IMR-90 (cell line): ENCODE data around the gene CD36. TPM values are rescaled to one million over a fixed set of nuclear protein-coding genes. Genes with fewer than 3 reads are reported as not detected.

Experiments
- ATAC-seq: fragments of 200-7000 bp; cut with Tn5 transposase; 2 replicates; pipeline ENCODE4 v1.9.1; 2020; ENCODE audit warnings: low read depth, mild to moderate bottlenecking, moderate library complexity
- BruUV-seq: library from RNA; stranded (reverse); fragments of 400-500 nt; replicated peaks from 2 replicates; lab custom pipeline; 2021; lab: Mats Ljungman, UMichigan
- CTCF ChIA-PET: fragments of 300-600 bp; formaldehyde crosslinking; extraction: SDS; loops from one replicate; lab custom pipeline; 2021; ENCODE audit warnings: antibody characterized with exemption; lab: Yijun Ruan, JAX
- POLR2A ChIA-PET: fragments of 300-600 bp; sonication (Branson Sonifier 250); formaldehyde crosslinking; loops from one replicate; lab custom pipeline; 2022; ENCODE audit warnings: antibody characterized with exemption; ENCODE audit not compliant: unreplicated experiment; lab: Charles Lee
- DNase-seq: peaks from one replicate; pipeline ENCODE4 v3.0.0; 2013
- H2AFZ ChIP-seq: replicated peaks from 2 replicates; pipeline ENCODE3; 2013; ENCODE audit warnings: low read length, mild to moderate bottlenecking; ENCODE audit not compliant: poor library complexity
- H2AK5ac ChIP-seq: 2 replicates; pipeline ENCODE4 v1.6.1; 2013; ENCODE audit warnings: low read depth, low read length, inconsistent platforms
- H2AK9ac ChIP-seq: replicated peaks from 2 replicates; pipeline ENCODE3; 2013; ENCODE audit warnings: mild to moderate bottlenecking, low read depth, low read length, moderate library complexity; ENCODE audit not compliant: poor library complexity
- H2BK120ac ChIP-seq: 2 replicates; pipeline ENCODE4 v1.6.1; 2013; ENCODE audit warnings: low read depth, low read length, inconsistent platforms
- H2BK15ac ChIP-seq: 3 replicates; pipeline ENCODE4 v1.6.1; 2013; ENCODE audit warnings: low read depth, low read length, inconsistent platforms
- H2BK20ac ChIP-seq: 2 replicates; pipeline ENCODE4 v1.6.1; 2013; ENCODE audit warnings: low read depth, mild to moderate bottlenecking, inconsistent platforms, low read length, moderate library complexity
- H2BK5ac ChIP-seq: 2 replicates; pipeline ENCODE4 v1.6.1; 2013; ENCODE audit warnings: mild to moderate bottlenecking, low read depth, low read length, inconsistent platforms; ENCODE audit not compliant: poor library complexity, severe bottlenecking
- H3K14ac ChIP-seq: replicated peaks from 2 replicates; pipeline ENCODE4 v1.6.1; 2013; ENCODE audit warnings: low read depth, low read length, inconsistent platforms
- H3K18ac ChIP-seq: 2 replicates; pipeline ENCODE4 v1.6.1; 2013; ENCODE audit warnings: low read depth, low read length, control low read depth
- H3K23ac ChIP-seq: 2 replicates; pipeline ENCODE4 v1.6.1; 2013; ENCODE audit warnings: low read depth, low read length, inconsistent platforms
- H3K27ac ChIP-seq: 2 replicates; pipeline ENCODE4 v1.5.1; 2013; ENCODE audit warnings: mild to moderate bottlenecking, control low read depth, low read length; ENCODE audit not compliant: insufficient read depth
- H3K27me3 ChIP-seq: 2 replicates; pipeline ENCODE4 v1.6.1; 2013; ENCODE audit warnings: low read length; ENCODE audit not compliant: control insufficient read depth, insufficient read depth
- H3K36me3 ChIP-seq: 2 replicates; pipeline ENCODE4 v1.6.1; 2013; ENCODE audit warnings: low read length, mixed read lengths; ENCODE audit not compliant: control insufficient read depth, insufficient read depth
- H3K4ac ChIP-seq: 2 replicates; pipeline ENCODE4 v1.6.1; 2013; ENCODE audit warnings: low read depth, low read length, inconsistent platforms
- H3K4me1 ChIP-seq: 2 replicates; pipeline ENCODE4 v1.6.1; 2013; ENCODE audit warnings: low read length, mixed read lengths; ENCODE audit not compliant: control insufficient read depth, insufficient read depth
- H3K4me2 ChIP-seq: 2 replicates; pipeline ENCODE4 v1.6.1; 2013; ENCODE audit warnings: low read depth, mild to moderate bottlenecking, control low read depth, low read length, moderate library complexity
- H3K4me3 ChIP-seq: 2 replicates; pipeline ENCODE4 v1.5.1; 2013; ENCODE audit warnings: low read depth, mild to moderate bottlenecking, control low read depth, low read length, moderate library complexity; ENCODE audit not compliant: insufficient read depth
- H3K56ac ChIP-seq: 2 replicates; pipeline ENCODE4 v1.6.1; 2013; ENCODE audit warnings: low read length, inconsistent platforms; ENCODE audit not compliant: insufficient read depth; ENCODE audit errors: extremely low read depth
- H3K79me1 ChIP-seq, 2 experiments: 2 replicates each; pipeline ENCODE4 v1.6.1; 2013; ENCODE audit warnings: low read length in 2 of 2, inconsistent platforms in 1 of 2, low read depth in 1 of 2
- H3K9ac ChIP-seq: 2 replicates; pipeline ENCODE4 v1.6.1; 2013; ENCODE audit warnings: low read depth, low read length, control low read depth
- H3K9me1 ChIP-seq: 2 replicates; pipeline ENCODE4 v1.6.1; 2013; ENCODE audit warnings: low read length, inconsistent platforms; ENCODE audit not compliant: insufficient read depth
- H3K9me3 ChIP-seq: 2 replicates; pipeline ENCODE4 v1.6.1; 2013; ENCODE audit warnings: low read length; ENCODE audit not compliant: control insufficient read depth, insufficient read depth
- H4K20me1 ChIP-seq: 2 replicates; pipeline ENCODE4 v1.6.1; 2013; ENCODE audit warnings: low read length, inconsistent platforms; ENCODE audit not compliant: insufficient read depth
- H4K5ac ChIP-seq: 2 replicates; pipeline ENCODE4 v1.6.1; 2013; ENCODE audit warnings: mild to moderate bottlenecking, low read depth, low read length, control low read depth
- H4K8ac ChIP-seq, 2 experiments: 2 replicates each; pipeline ENCODE4 v1.6.1; 2013; ENCODE audit warnings: low read depth in 2 of 2, low read length in 2 of 2, control low read depth in 1 of 2, inconsistent platforms in 1 of 2
- H4K91ac ChIP-seq: 2 replicates; pipeline ENCODE4 v1.6.1; 2013; ENCODE audit warnings: low read depth, low read length, inconsistent platforms; ENCODE audit not compliant: insufficient read depth
- BHLHE40 ChIP-seq: fragments of 150-350 bp; IDR thresholded peaks from 2 replicates; pipeline ENCODE4 v1.6.1; 2016; ENCODE audit warnings: mild to moderate bottlenecking, low read depth, low read length
- CEBPB ChIP-seq: IDR thresholded peaks from 2 replicates; pipeline ENCODE4 v1.6.1; 2012; ENCODE audit warnings: low read depth, low read length, improper control_type of control experiment
- CHD1 ChIP-seq: IDR thresholded peaks from 2 replicates; pipeline ENCODE4 v1.6.1; 2012; ENCODE audit warnings: low read depth, low read length, improper control_type of control experiment
- FOS ChIP-seq: fragments of 150-350 bp; IDR thresholded peaks from 2 replicates; pipeline ENCODE4 v1.6.1; 2016; ENCODE audit warnings: low read depth, low read length
- MAFK ChIP-seq: IDR thresholded peaks from 2 replicates; pipeline ENCODE4 v1.6.1; 2012; ENCODE audit warnings: low read depth, low read length, improper control_type of control experiment
- MAZ ChIP-seq: IDR thresholded peaks from 2 replicates; pipeline ENCODE4 v1.6.1; 2012; ENCODE audit warnings: low read depth, mild to moderate bottlenecking, low read length, improper control_type of control experiment, moderate library complexity, borderline replicate concordance
- MXI1 ChIP-seq: IDR thresholded peaks from 2 replicates; pipeline ENCODE4 v1.6.1; 2012; ENCODE audit warnings: low read depth, mild to moderate bottlenecking, low read length, moderate library complexity, borderline replicate concordance
- NFE2L2 ChIP-seq: fragments of 150-350 bp; IDR thresholded peaks from 2 replicates; pipeline ENCODE4 v1.6.1; 2016; ENCODE audit warnings: low read depth, mild to moderate bottlenecking, low read length
- POLR2A ChIP-seq: IDR thresholded peaks from 2 replicates; pipeline ENCODE4 v1.6.1; 2012; ENCODE audit warnings: mild to moderate bottlenecking, low read depth, low read length
- RAD21 ChIP-seq: IDR thresholded peaks from 2 replicates; pipeline ENCODE4 v1.6.1; 2012; ENCODE audit warnings: low read length, improper control_type of control experiment
- RCOR1 ChIP-seq: IDR thresholded peaks from 2 replicates; pipeline ENCODE4 v1.6.1; 2012; ENCODE audit warnings: mild to moderate bottlenecking, low read length, improper control_type of control experiment; ENCODE audit not compliant: insufficient replicate concordance
- RFX5 ChIP-seq: IDR thresholded peaks from 2 replicates; pipeline ENCODE4 v1.8.0; 2012; ENCODE audit warnings: low read depth, mild to moderate bottlenecking, low read length, moderate library complexity
- SMC3 ChIP-seq: fragments of 150-350 bp; IDR thresholded peaks from 2 replicates; pipeline ENCODE4 v1.6.1; 2016; ENCODE audit warnings: low read depth, mild to moderate bottlenecking, antibody characterized with exemption, low read length, moderate library complexity
- WGBS, 2 experiments: methylation state at CpG; one replicate each; pipeline versions ENCODE4 v1.1.5 to v1.1.7; 2013; ENCODE audit warnings: missing lambda C conversion rate in 2 of 2; ENCODE audit not compliant: insufficient read length in 1 of 2; ENCODE audit errors: extremely low coverage in 2 of 2; 5-methylcytosine and 5-hydroxymethylcytosine counted together
- dilution Hi-C: fragments of 300-500 bp; cut with HindIII; formaldehyde crosslinking; loops from one replicate; pipeline ENCODE4 v1.14.3; 2018; ENCODE audit warnings: low sequenced_read_pairs; ENCODE audit not compliant: unreplicated experiment
- in situ Hi-C: fragments of 300-500 bp; cut with MboI; formaldehyde crosslinking; loops from 3 replicates; pipeline ENCODE4 v1.14.3; 2019; ENCODE audit warnings: low sequenced_read_pairs, inconsistent platforms, mixed read lengths
- intact Hi-C: fragments of 100-400 bp; cut with micrococcal nuclease; formaldehyde crosslinking; loops from 2 replicates; pipeline ENCODE4 v1.10.0; 2022
- polyA plus RNA-seq, 3 experiments: library from polyadenylated mRNA; depleted of rRNA; stranded (reverse); fragments of >200 nt; gene quantifications; 2 replicates each; pipeline ENCODE4 v1.2.3, GENCODE V29; 2012; ENCODE audit warnings: low replicate concordance in 1 of 3
- total RNA-seq: library from RNA; depleted of rRNA; stranded (reverse); fragments of >200 nt; gene quantifications from 2 replicates; pipeline ENCODE4 v1.2.3, GENCODE V29; 2012
- TF ChIP-seq, protein P1 (sequence below): fragments of 150-350 bp; IDR thresholded peaks from 2 replicates; pipeline ENCODE4 v1.6.1; 2017; ENCODE audit warnings: mild to moderate bottlenecking, antibody characterized with exemption, low read length, low read depth
- TF ChIP-seq, protein P2 (sequence below): fragments of 150-350 bp; IDR thresholded peaks from 2 replicates; pipeline ENCODE4 v1.6.1; 2016; ENCODE audit warnings: low read depth, mild to moderate bottlenecking, low read length, moderate library complexity, borderline replicate concordance
- TF ChIP-seq, protein P3 (sequence below): conservative IDR thresholded peaks from 2 replicates; pipeline ENCODE4 v1.5.1; 2012; ENCODE audit warnings: mild to moderate bottlenecking, low read depth, low read length, improper control_type of control experiment

Gene CD36
- total and polyA plus RNA-seq, 2 of the 4 experiments (the other 2 are of a cell fraction), result 0.19 to 0.54 TPM

DNA sequence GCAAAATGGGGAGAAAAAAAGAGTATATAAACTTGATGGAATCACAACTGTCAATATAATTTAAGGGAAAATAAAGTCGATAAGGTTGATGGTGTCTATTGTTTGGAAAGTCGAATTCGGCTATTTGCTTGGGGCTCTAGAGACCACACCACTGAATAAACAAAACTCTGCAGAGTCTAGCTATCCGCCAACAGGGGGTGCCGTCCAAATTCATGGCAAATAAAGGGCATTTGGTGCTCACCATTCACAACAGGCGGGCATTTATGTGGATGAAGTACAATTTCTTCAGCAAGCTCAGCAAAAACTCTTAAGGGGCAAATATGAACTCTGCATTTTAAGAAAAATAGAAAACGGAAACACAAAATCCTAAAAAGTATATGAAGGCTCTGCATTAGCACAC is 23.3 kb downstream of the CD36 start:
- no peak overlapping the region for H3K4ac ChIP-seq
- no peak overlapping the region for H4K5ac ChIP-seq
- H3K9me1 ChIP-seq, result no peaks in the 10 kb centered on the region; the same call in 1 of the 2 replicates
- H3K79me1 ChIP-seq, result no peaks in the 10 kb centered on the region
- ChIA-PET POLR2A (no interaction called here), CTCF (interaction anchor here (0.6 to 1.2 kb wide), 4 partner anchors 18 to 270 kb away, joined by 3 to 4 read pairs (median 4); no protein-coding TSS in a partner anchor)
- no CpG with 5 or more reads among the region's 7 CpGs for WGBS, 2 experiments
- no peaks in the 10 kb centered on the region for H3K9me3 ChIP-seq
- H3K56ac ChIP-seq, result no peak overlapping the region
- no peak overlapping the region for H3K23ac ChIP-seq
- no peak overlapping the region for H3K27ac ChIP-seq
- dilution Hi-C loops (no loop called here), intact Hi-C loops (no loop called here), in situ Hi-C loops (loop anchor here (25.0 kb wide), 1 partner anchor 574 kb away; no protein-coding TSS in a partner anchor)
- no peak overlapping the region for H2BK20ac ChIP-seq
- no peak overlapping the region for H3K14ac ChIP-seq
- no peak overlapping the region for H2BK120ac ChIP-seq
- H2AFZ ChIP-seq, result no peak overlapping the region
- ATAC-seq (no peak), DNase-seq (no peak)
- no TSS peak for BruUV-seq
- no peak overlapping the region for H3K9ac ChIP-seq
- no peak overlapping the region for H2AK9ac ChIP-seq
- TF ChIP-seq FOS (no peak), MAZ (no peak), RAD21 (no peak), SMC3 (no peak), RFX5 (no peak), RCOR1 (no peak), CEBPB (no peak), MXI1 (no peak), NFE2L2 (no peak), POLR2A (no peak), CHD1 (no peak), BHLHE40 (no peak), MAFK (no peak)
- TF ChIP-seq, protein P1, sequence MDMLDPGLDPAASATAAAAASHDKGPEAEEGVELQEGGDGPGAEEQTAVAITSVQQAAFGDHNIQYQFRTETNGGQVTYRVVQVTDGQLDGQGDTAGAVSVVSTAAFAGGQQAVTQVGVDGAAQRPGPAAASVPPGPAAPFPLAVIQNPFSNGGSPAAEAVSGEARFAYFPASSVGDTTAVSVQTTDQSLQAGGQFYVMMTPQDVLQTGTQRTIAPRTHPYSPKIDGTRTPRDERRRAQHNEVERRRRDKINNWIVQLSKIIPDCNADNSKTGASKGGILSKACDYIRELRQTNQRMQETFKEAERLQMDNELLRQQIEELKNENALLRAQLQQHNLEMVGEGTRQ, result no peak
- TF ChIP-seq, protein P2, sequence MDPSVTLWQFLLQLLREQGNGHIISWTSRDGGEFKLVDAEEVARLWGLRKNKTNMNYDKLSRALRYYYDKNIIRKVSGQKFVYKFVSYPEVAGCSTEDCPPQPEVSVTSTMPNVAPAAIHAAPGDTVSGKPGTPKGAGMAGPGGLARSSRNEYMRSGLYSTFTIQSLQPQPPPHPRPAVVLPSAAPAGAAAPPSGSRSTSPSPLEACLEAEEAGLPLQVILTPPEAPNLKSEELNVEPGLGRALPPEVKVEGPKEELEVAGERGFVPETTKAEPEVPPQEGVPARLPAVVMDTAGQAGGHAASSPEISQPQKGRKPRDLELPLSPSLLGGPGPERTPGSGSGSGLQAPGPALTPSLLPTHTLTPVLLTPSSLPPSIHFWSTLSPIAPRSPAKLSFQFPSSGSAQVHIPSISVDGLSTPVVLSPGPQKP, result no peak
- TF ChIP-seq, protein P3, sequence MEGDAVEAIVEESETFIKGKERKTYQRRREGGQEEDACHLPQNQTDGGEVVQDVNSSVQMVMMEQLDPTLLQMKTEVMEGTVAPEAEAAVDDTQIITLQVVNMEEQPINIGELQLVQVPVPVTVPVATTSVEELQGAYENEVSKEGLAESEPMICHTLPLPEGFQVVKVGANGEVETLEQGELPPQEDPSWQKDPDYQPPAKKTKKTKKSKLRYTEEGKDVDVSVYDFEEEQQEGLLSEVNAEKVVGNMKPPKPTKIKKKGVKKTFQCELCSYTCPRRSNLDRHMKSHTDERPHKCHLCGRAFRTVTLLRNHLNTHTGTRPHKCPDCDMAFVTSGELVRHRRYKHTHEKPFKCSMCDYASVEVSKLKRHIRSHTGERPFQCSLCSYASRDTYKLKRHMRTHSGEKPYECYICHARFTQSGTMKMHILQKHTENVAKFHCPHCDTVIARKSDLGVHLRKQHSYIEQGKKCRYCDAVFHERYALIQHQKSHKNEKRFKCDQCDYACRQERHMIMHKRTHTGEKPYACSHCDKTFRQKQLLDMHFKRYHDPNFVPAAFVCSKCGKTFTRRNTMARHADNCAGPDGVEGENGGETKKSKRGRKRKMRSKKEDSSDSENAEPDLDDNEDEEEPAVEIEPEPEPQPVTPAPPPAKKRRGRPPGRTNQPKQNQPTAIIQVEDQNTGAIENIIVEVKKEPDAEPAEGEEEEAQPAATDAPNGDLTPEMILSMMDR, result no peak
- H2BK5ac ChIP-seq, result no peak overlapping the region
- H3K36me3 ChIP-seq, result no peaks in the 10 kb centered on the region
- H3K18ac ChIP-seq, result no peak overlapping the region
- H4K20me1 ChIP-seq, result no peaks in the 10 kb centered on the region
- no peaks in the 10 kb centered on the region for H3K27me3 ChIP-seq
- no peak overlapping the region for H2AK5ac ChIP-seq
- H4K91ac ChIP-seq, result no peak overlapping the region
- H2BK15ac ChIP-seq, result no peak overlapping the region
- H3K4me1 ChIP-seq, result peaks cover 2% of the 10 kb centered on the region
- H4K8ac ChIP-seq, result no peak overlapping the region
- H3K4me2 ChIP-seq, result no peak overlapping the region
- H3K4me3 ChIP-seq, result no peak overlapping the region
